ENCODE data around the gene ABLIM3. TPM values are rescaled to one million over a fixed set of nuclear protein-coding genes. Genes with fewer than 3 reads are reported as not detected.

ABLIM3 gene
- total RNA-seq, 1 donor from 2014 or later: 3.6 TPM

GRCh38 chr5:149283626-149284480, 142.6 kb downstream of the ABLIM3 start:
- Mint-ChIP-seq H3K27ac (ENCODE audit: unreplicated experiment) (peak overlapping the region; percentile 72), H3K4me1 (ENCODE audit: unreplicated experiment) (peaks cover 88% of the 10 kb centered on the region), H3K36me3 (ENCODE audit: low read depth, unreplicated experiment) (peaks cover 63% of the 10 kb centered on the region), H3K9me3 (ENCODE audit: unreplicated experiment) (no peaks in the 10 kb centered on the region), H3K4me3 (ENCODE audit: unreplicated experiment) (no peak overlapping the region), H3K27me3 (ENCODE audit: unreplicated experiment) (peaks cover 9% of the 10 kb centered on the region)
- DNase-seq (ENCODE audit: low spot score): no peak
- TF ChIP-seq, protein P1, sequence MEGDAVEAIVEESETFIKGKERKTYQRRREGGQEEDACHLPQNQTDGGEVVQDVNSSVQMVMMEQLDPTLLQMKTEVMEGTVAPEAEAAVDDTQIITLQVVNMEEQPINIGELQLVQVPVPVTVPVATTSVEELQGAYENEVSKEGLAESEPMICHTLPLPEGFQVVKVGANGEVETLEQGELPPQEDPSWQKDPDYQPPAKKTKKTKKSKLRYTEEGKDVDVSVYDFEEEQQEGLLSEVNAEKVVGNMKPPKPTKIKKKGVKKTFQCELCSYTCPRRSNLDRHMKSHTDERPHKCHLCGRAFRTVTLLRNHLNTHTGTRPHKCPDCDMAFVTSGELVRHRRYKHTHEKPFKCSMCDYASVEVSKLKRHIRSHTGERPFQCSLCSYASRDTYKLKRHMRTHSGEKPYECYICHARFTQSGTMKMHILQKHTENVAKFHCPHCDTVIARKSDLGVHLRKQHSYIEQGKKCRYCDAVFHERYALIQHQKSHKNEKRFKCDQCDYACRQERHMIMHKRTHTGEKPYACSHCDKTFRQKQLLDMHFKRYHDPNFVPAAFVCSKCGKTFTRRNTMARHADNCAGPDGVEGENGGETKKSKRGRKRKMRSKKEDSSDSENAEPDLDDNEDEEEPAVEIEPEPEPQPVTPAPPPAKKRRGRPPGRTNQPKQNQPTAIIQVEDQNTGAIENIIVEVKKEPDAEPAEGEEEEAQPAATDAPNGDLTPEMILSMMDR (IDR thresholded peaks at IDR 0.05; ENCODE audit: unreplicated experiment): no peak

GRCh38 chr5:149284501-149284900, 143.2 kb downstream of the ABLIM3 start:
- TF ChIP-seq, protein P1 (IDR thresholded peaks at IDR 0.05; ENCODE audit: unreplicated experiment): no peak
- peaks cover 11% of the 10 kb centered on the region for H3K27me3 Mint-ChIP-seq (ENCODE audit: unreplicated experiment)

GRCh38 chr5:149285153-149285552, 143.9 kb downstream of the ABLIM3 start:
- TF ChIP-seq, protein P1 (IDR thresholded peaks at IDR 0.05; ENCODE audit: unreplicated experiment): no peak
- H3K9me3 Mint-ChIP-seq (ENCODE audit: unreplicated experiment): no peaks in the 10 kb centered on the region
- DNase-seq (ENCODE audit: low spot score): no peak
- H3K4me3 Mint-ChIP-seq (ENCODE audit: unreplicated experiment): peak overlapping the region; percentile 67
- H3K36me3 Mint-ChIP-seq (ENCODE audit: low read depth, unreplicated experiment): peaks cover 52% of the 10 kb centered on the region
- peak overlapping the region; percentile 82 for H3K27ac Mint-ChIP-seq (ENCODE audit: unreplicated experiment)
- H3K4me1 Mint-ChIP-seq (ENCODE audit: unreplicated experiment): peaks cover 87% of the 10 kb centered on the region
- H3K27me3 Mint-ChIP-seq (ENCODE audit: unreplicated experiment): peaks cover 11% of the 10 kb centered on the region

More at GRCh38 chr5:149284501-149284900, 143.2 kb downstream of the ABLIM3 start:
- peak overlapping the region; percentile 44 for H3K27ac Mint-ChIP-seq (ENCODE audit: unreplicated experiment)
- no peak overlapping the region for H3K4me3 Mint-ChIP-seq (ENCODE audit: unreplicated experiment)
- H3K36me3 Mint-ChIP-seq (ENCODE audit: low read depth, unreplicated experiment): peaks cover 59% of the 10 kb centered on the region
- no peaks in the 10 kb centered on the region for H3K9me3 Mint-ChIP-seq (ENCODE audit: unreplicated experiment)
- peaks cover 90% of the 10 kb centered on the region for H3K4me1 Mint-ChIP-seq (ENCODE audit: unreplicated experiment)
- DNase-seq (ENCODE audit: low spot score): no peak

DNA sequence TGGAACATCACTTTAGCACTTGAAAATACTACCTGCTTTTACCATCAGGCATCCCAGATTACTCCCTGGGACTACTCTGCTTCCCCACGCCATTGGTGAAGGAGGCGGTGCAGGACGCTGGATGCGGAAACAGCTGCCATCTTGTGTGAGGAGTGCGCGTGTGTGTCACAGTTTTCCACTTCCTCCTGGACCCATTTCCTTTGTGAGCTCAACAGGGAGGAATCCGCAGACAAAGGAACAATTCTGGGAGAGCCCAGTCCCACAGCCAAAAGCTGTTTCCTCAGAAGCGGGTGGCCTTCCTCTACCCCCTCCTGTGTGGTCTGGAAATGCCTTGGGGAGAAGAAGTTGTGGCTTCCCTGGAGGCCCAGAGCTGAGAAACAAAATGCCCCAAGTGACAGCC, 147.1 kb downstream of the ABLIM3 start:
- H3K4me1 Mint-ChIP-seq (ENCODE audit: unreplicated experiment): peaks cover 91% of the 10 kb centered on the region
- H3K4me3 Mint-ChIP-seq (ENCODE audit: unreplicated experiment): no peak overlapping the region
- H3K9me3 Mint-ChIP-seq (ENCODE audit: unreplicated experiment): no peaks in the 10 kb centered on the region
- DNase-seq (ENCODE audit: low spot score): peak; percentile 73
- H3K27me3 Mint-ChIP-seq (ENCODE audit: unreplicated experiment): peaks cover 7% of the 10 kb centered on the region
- H3K36me3 Mint-ChIP-seq (ENCODE audit: low read depth, unreplicated experiment): peaks cover 51% of the 10 kb centered on the region
- TF ChIP-seq, protein P1 (IDR thresholded peaks at IDR 0.05; ENCODE audit: unreplicated experiment): no peak
- peak overlapping the region; percentile 99 for H3K27ac Mint-ChIP-seq (ENCODE audit: unreplicated experiment)

DNA sequence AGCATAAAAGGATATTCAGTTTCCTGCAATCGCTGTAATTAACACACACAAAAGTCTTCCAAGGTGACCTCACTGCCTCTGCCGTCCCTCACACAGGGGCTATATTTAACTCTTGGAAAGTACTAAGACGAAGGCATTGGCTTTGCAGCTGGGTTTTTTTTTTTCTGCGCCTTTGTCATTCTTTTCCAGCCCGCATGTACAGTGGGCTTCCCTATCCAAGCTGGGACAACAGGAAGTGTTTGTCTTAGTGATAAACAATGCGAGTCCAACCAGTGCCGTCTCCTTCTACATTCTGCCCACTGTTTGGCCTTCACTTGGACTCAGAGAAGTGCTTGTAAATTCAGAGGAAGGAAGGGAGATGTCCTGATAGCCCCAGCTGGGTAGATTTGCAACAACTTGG, 148.0 kb downstream of the ABLIM3 start:
- Mint-ChIP-seq H3K4me1 (ENCODE audit: unreplicated experiment) (peaks cover 91% of the 10 kb centered on the region), H3K36me3 (ENCODE audit: low read depth, unreplicated experiment) (peaks cover 46% of the 10 kb centered on the region), H3K4me3 (ENCODE audit: unreplicated experiment) (peak overlapping the region; percentile 75), H3K27me3 (ENCODE audit: unreplicated experiment) (peaks cover 7% of the 10 kb centered on the region), H3K27ac (ENCODE audit: unreplicated experiment) (peak overlapping the region; percentile 99), H3K9me3 (ENCODE audit: unreplicated experiment) (no peaks in the 10 kb centered on the region)
- DNase-seq (ENCODE audit: low spot score): no peak
- TF ChIP-seq, protein P1 (IDR thresholded peaks at IDR 0.05; ENCODE audit: unreplicated experiment): no peak
